Caco-2 (cell line): ENCODE measurements around the gene SLC28A3. TPM values are rescaled to one million over a fixed set of nuclear protein-coding genes. Genes with fewer than 3 reads are reported as not detected.

Experiments
- BruUV-seq: library from RNA; stranded (reverse); fragments of 400-500 nt; replicated peaks from 2 replicates; lab custom pipeline; 2021; lab: Mats Ljungman, UMichigan
- CTCF ChIA-PET: fragments of 300-600 bp; sonication (Branson Sonifier 250); formaldehyde crosslinking; loops from one replicate; lab custom pipeline; 2022; ENCODE audit warnings: antibody characterized with exemption; lab: Charles Lee
- POLR2A ChIA-PET: fragments of 300-600 bp; sonication (Branson Sonifier 250); formaldehyde crosslinking; loops from one replicate; lab custom pipeline; 2022; ENCODE audit warnings: antibody characterized with exemption; lab: Charles Lee
- DNase-seq, 2 experiments: peaks; one replicate each; pipeline versions ENCODE4 v3.0.0 to v3.0.0-alpha.2; 2020 to 2022
- H3K27me3 ChIP-seq: replicated peaks from 2 replicates; pipeline ENCODE4 v1.6.0; 2011; ENCODE audit warnings: low read length; ENCODE audit not compliant: control insufficient read depth, insufficient read depth
- H3K36me3 ChIP-seq: 2 replicates; pipeline ENCODE4 v1.5.1; 2011; ENCODE audit warnings: low read length; ENCODE audit not compliant: control insufficient read depth, insufficient read depth
- H3K4me1 ChIP-seq: fragments of 250-450 bp; sonication (Bioruptor Pico); 2 replicates; pipeline ENCODE4 v1.5.1; 2020; ENCODE audit warnings: mild to moderate bottlenecking
- H3K4me3 ChIP-seq: 2 replicates; pipeline ENCODE4 v1.5.1; 2011; ENCODE audit warnings: low read depth, mild to moderate bottlenecking, control low read depth, low read length
- H3K9me3 ChIP-seq: fragments of 250-450 bp; sonication (Bioruptor Pico); 2 replicates; pipeline ENCODE4 v1.5.1; 2020; ENCODE audit warnings: mild to moderate bottlenecking, moderate library complexity
- H3K27ac Mint-ChIP-seq: one replicate; pipeline ENCODE4 v1.8.0; 2022; ENCODE audit warnings: mixed read lengths; ENCODE audit not compliant: unreplicated experiment
- H3K27me3 Mint-ChIP-seq: one replicate; pipeline ENCODE4 v1.8.0; 2022; ENCODE audit warnings: mixed read lengths; ENCODE audit not compliant: insufficient read depth, unreplicated experiment
- H3K36me3 Mint-ChIP-seq: one replicate; pipeline ENCODE4 v1.8.0; 2022; ENCODE audit warnings: mild to moderate bottlenecking, mixed read lengths; ENCODE audit not compliant: insufficient read depth, unreplicated experiment
- H3K4me1 Mint-ChIP-seq: one replicate; pipeline ENCODE4 v1.8.0; 2022; ENCODE audit warnings: low read depth, mixed read lengths; ENCODE audit not compliant: unreplicated experiment
- H3K4me3 Mint-ChIP-seq: one replicate; pipeline ENCODE4 v1.8.0; 2022; ENCODE audit warnings: mild to moderate bottlenecking, moderate library complexity, mixed read lengths; ENCODE audit not compliant: unreplicated experiment
- H3K9me3 Mint-ChIP-seq: one replicate; pipeline ENCODE4 v1.8.0; 2022; ENCODE audit warnings: mixed read lengths; ENCODE audit not compliant: unreplicated experiment
- intact Hi-C: fragments of 100-400 bp; cut with micrococcal nuclease; formaldehyde crosslinking; loops from one replicate; pipeline ENCODE4 v1.10.0; 2022; ENCODE audit not compliant: unreplicated experiment
- total RNA-seq: library from RNA; stranded (reverse); gene quantifications from 2 replicates; pipeline ENCODE4 v1.2.3, GENCODE V29; 2022
- TF ChIP-seq, protein P1 (sequence below), 2 experiments: fragments of 200-600 bp in 1 of 2; IDR thresholded peaks; 1 replicate in 1 of 2; 2 replicates in 1 of 2; pipeline versions ENCODE4 v1.5.1 to v1.8.0; 2011 to 2022; ENCODE audit warnings: antibody characterized with exemption in 1 of 2, control low read depth in 1 of 2, inconsistent platforms in 1 of 2, low read depth in 1 of 2, low read length in 1 of 2, mild to moderate bottlenecking in 1 of 2, moderate library complexity in 1 of 2; ENCODE audit not compliant: insufficient read depth in 1 of 2, severe bottlenecking in 1 of 2, unreplicated experiment in 1 of 2

SLC28A3 gene
- total RNA-seq, 1 experiment from 2014 or later: 2.6 TPM

DNA sequence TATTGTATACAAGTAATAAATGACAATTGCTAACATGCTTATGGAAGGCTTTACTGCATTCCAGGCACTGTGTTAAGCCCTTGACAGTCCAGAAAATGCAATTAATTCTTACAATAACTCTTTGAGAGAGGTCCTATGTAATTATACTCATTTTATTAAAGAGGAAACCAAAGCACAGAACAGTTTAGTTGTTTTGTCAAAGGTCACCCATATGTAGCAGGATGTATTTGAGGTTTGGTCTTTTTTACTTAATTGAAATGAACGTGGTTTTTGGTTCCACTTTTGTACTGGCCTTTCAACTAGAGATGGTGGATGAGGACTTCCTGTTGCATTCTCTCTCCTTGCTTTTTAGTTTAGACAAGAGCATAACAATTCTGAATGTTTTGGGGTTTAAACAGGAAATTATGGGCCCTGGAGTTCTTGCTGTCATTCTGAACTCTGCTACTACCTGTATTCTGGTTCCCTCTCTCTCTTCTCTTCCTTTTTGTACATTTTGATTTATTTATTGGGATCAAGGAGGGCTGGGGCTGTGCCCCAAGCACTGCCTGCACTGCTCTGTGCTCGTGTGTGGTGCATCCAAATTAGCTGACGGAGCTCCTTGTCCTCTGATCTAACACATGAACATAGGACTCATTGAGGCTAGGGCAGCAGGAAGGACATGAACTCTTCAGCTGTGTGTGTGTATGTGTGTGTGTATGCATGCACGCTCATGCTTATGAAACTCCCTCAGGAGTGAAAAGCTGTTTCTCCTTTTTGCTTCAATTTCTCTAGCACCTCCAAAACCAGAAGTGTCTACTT is 47.4 kb downstream of the SLC28A3 start:
- H3K4me3 ChIP-seq: no peak overlapping the region
- Mint-ChIP-seq H3K4me3 (no peak overlapping the region), H3K27me3 (no peaks in the 10 kb centered on the region), H3K4me1 (peaks cover 12% of the 10 kb centered on the region), H3K36me3 (no peaks in the 10 kb centered on the region), H3K9me3 (no peaks in the 10 kb centered on the region), H3K27ac (no peak overlapping the region)
- intact Hi-C loops: no loop called here
- ChIA-PET CTCF (no interaction called here), POLR2A (no interaction called here)
- no TSS peak for BruUV-seq
- H3K27me3 ChIP-seq: no peaks in the 10 kb centered on the region
- H3K9me3 ChIP-seq: no peaks in the 10 kb centered on the region
- no peak for DNase-seq
- H3K4me1 ChIP-seq: peaks cover 14% of the 10 kb centered on the region
- TF ChIP-seq, protein P1, sequence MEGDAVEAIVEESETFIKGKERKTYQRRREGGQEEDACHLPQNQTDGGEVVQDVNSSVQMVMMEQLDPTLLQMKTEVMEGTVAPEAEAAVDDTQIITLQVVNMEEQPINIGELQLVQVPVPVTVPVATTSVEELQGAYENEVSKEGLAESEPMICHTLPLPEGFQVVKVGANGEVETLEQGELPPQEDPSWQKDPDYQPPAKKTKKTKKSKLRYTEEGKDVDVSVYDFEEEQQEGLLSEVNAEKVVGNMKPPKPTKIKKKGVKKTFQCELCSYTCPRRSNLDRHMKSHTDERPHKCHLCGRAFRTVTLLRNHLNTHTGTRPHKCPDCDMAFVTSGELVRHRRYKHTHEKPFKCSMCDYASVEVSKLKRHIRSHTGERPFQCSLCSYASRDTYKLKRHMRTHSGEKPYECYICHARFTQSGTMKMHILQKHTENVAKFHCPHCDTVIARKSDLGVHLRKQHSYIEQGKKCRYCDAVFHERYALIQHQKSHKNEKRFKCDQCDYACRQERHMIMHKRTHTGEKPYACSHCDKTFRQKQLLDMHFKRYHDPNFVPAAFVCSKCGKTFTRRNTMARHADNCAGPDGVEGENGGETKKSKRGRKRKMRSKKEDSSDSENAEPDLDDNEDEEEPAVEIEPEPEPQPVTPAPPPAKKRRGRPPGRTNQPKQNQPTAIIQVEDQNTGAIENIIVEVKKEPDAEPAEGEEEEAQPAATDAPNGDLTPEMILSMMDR (IDR thresholded peaks at IDR 0.05; ENCODE audit: insufficient read depth in 1 of 2, low read depth in 1 of 2, low read length in 1 of 2, severe bottlenecking in 1 of 2, unreplicated experiment in 1 of 2): no peak
- no peaks in the 10 kb centered on the region for H3K36me3 ChIP-seq

- H3K36me3 ChIP-seq: no peaks in the 10 kb centered on the region
- Mint-ChIP-seq H3K27me3 (no peaks in the 10 kb centered on the region), H3K36me3 (no peaks in the 10 kb centered on the region), H3K9me3 (no peaks in the 10 kb centered on the region), H3K4me3 (no peak overlapping the region), H3K27ac (no peak overlapping the region), H3K4me1 (no peaks in the 10 kb centered on the region)
- intact Hi-C loops: no loop called here
- H3K4me1 ChIP-seq: no peaks in the 10 kb centered on the region
- DNase-seq: no peak
- POLR2A ChIA-PET: no interaction called here
- no peaks in the 10 kb centered on the region for H3K9me3 ChIP-seq
- H3K4me3 ChIP-seq: no peak overlapping the region
- TF ChIP-seq, protein P1 (IDR thresholded peaks at IDR 0.05; ENCODE audit: insufficient read depth in 1 of 2, low read depth in 1 of 2, low read length in 1 of 2, severe bottlenecking in 1 of 2, unreplicated experiment in 1 of 2): no peak
- CTCF ChIA-PET: no interaction called here
- BruUV-seq: no TSS peak
- no peaks in the 10 kb centered on the region for H3K27me3 ChIP-seq
Measured at GRCh38 chr9:84285381-84285780, 55.2 kb downstream of the SLC28A3 start.

GRCh38 chr9:84283946-84284345 is 56.6 kb downstream of the SLC28A3 start:
- no peaks in the 10 kb centered on the region for H3K27me3 ChIP-seq
- no peaks in the 10 kb centered on the region for H3K27me3 Mint-ChIP-seq
- no peaks in the 10 kb centered on the region for H3K36me3 ChIP-seq
- H3K4me1 Mint-ChIP-seq: no peaks in the 10 kb centered on the region
- H3K4me1 ChIP-seq: no peaks in the 10 kb centered on the region
- POLR2A ChIA-PET: no interaction called here
- DNase-seq: no peak
- H3K36me3 Mint-ChIP-seq: no peaks in the 10 kb centered on the region
- no peak overlapping the region for H3K4me3 Mint-ChIP-seq
- no peaks in the 10 kb centered on the region for H3K9me3 Mint-ChIP-seq
- TF ChIP-seq, protein P1 (IDR thresholded peaks at IDR 0.05; ENCODE audit: insufficient read depth in 1 of 2, low read depth in 1 of 2, low read length in 1 of 2, severe bottlenecking in 1 of 2, unreplicated experiment in 1 of 2): no peak
- no peaks in the 10 kb centered on the region for H3K9me3 ChIP-seq
- H3K27ac Mint-ChIP-seq: no peak overlapping the region
- intact Hi-C loops: no loop called here
- H3K4me3 ChIP-seq: no peak overlapping the region
- CTCF ChIA-PET: no interaction called here
- BruUV-seq: no TSS peak
